ENCODE results near the gene ALDH1A3. TPM values are rescaled to one million over a fixed set of nuclear protein-coding genes. Genes with fewer than 3 reads are reported as not detected.

ALDH1A3 gene
- total and polyA plus RNA-seq, 2 experiments from 2014 or later: 4.0 to 19.8 TPM

- TF ChIP-seq ZNF462 (CRISPR knock-in tag; IDR thresholded peaks at IDR 0.05): no peak
Observed at GRCh38 chr15:100934726-100935125, 55.1 kb downstream of the ALDH1A3 start (continued).

- DNase-seq (ENCODE audit: low spot score): no peak
- H3K4me1 Mint-ChIP-seq: peaks cover 16% of the 10 kb centered on the region
- H3F3A ChIP-seq (replicated peaks; ENCODE audit: low read depth): no peaks in the 10 kb centered on the region
- no peaks in the 10 kb centered on the region for H3K9me2 ChIP-seq (ENCODE audit: insufficient read depth)
- no peaks in the 10 kb centered on the region for H3K36me3 Mint-ChIP-seq (ENCODE audit: low read depth)
- H2AFZ ChIP-seq: no peak overlapping the region
- H3K27me3 ChIP-seq (ENCODE audit: insufficient read depth): no peaks in the 10 kb centered on the region
- no peaks in the 10 kb centered on the region for H3K9me3 Mint-ChIP-seq
- no peaks in the 10 kb centered on the region for H3K79me2 ChIP-seq (replicated peaks; ENCODE audit: insufficient read depth)
- H3K4me3 Mint-ChIP-seq: no peak overlapping the region
- H4K20me1 ChIP-seq (replicated peaks; ENCODE audit: insufficient read depth): no peaks in the 10 kb centered on the region
- no peaks in the 10 kb centered on the region for H3K36me3 ChIP-seq (ENCODE audit: insufficient read depth)
- peaks cover 13% of the 10 kb centered on the region for H3K4me1 ChIP-seq (ENCODE audit: insufficient read depth)
- H3K27ac Mint-ChIP-seq: no peak overlapping the region
- no peak overlapping the region for H3K4me3 ChIP-seq
- no peak overlapping the region for H3K27ac ChIP-seq (ENCODE audit: low read depth)
- no peak for ATAC-seq
- H3K27me3 Mint-ChIP-seq (ENCODE audit: insufficient read depth, low read depth, poor library complexity): no peaks in the 10 kb centered on the region
- TF ChIP-seq NANOG (IDR thresholded peaks at IDR 0.05; ENCODE audit: borderline replicate concordance): no peak
- H3K4me2 ChIP-seq: no peak overlapping the region
Observed at GRCh38 chr15:100937171-100937570, 57.5 kb downstream of the ALDH1A3 start.

GRCh38 chr15:100939791-100940190, 60.2 kb downstream of the ALDH1A3 start:
- H3F3A ChIP-seq (replicated peaks; ENCODE audit: low read depth): no peaks in the 10 kb centered on the region
- no peaks in the 10 kb centered on the region for H3K9me2 ChIP-seq (ENCODE audit: insufficient read depth)
- TF ChIP-seq CREB1 (CRISPR knock-in tag; IDR thresholded peaks at IDR 0.05; ENCODE audit: low read depth): no peak
- no peak for TF ChIP-seq STAT1 (IDR thresholded peaks at IDR 0.05; ENCODE audit: unreplicated experiment)
- TF ChIP-seq ZNF462 (CRISPR knock-in tag; IDR thresholded peaks at IDR 0.05): no peak
- TF ChIP-seq POLR2AphosphoS5 (IDR thresholded peaks at IDR 0.05; ENCODE audit: low read depth): no peak
- no peak for TF ChIP-seq ZNF114 (CRISPR knock-in tag; IDR thresholded peaks at IDR 0.05)

More at GRCh38 chr15:100939791-100940190, 60.2 kb downstream of the ALDH1A3 start:
- DNase-seq (ENCODE audit: low spot score) (no peak), ATAC-seq (no peak)
- Histone ChIP-seq H3K4me3 (no peak overlapping the region), H4K20me1 (replicated peaks; ENCODE audit: insufficient read depth) (no peaks in the 10 kb centered on the region), H3K4me1 (ENCODE audit: insufficient read depth) (no peaks in the 10 kb centered on the region), H3K27me3 (ENCODE audit: insufficient read depth) (no peaks in the 10 kb centered on the region), H3K79me2 (replicated peaks; ENCODE audit: insufficient read depth) (no peaks in the 10 kb centered on the region), H3K4me2 (no peak overlapping the region), H3K27ac (ENCODE audit: low read depth) (no peak overlapping the region), H3K36me3 (ENCODE audit: insufficient read depth) (no peaks in the 10 kb centered on the region), H2AFZ (no peak overlapping the region)
- Mint-ChIP-seq H3K36me3 (ENCODE audit: low read depth) (no peaks in the 10 kb centered on the region), H3K27ac (no peak overlapping the region), H3K4me3 (no peak overlapping the region), H3K27me3 (ENCODE audit: insufficient read depth, low read depth, poor library complexity) (no peaks in the 10 kb centered on the region), H3K4me1 (peaks cover 5% of the 10 kb centered on the region; the same call in 1 of the 3 replicates), H3K9me3 (no peaks in the 10 kb centered on the region)
